Activated CD8-positive, alpha-beta memory T cell treated with anti-CD3 and anti-CD28 coated beads, Interleukin-2, amount 10 ng/mL, durations not matched to agents 7 days and 5 days (primary cell): ENCODE measurements around the gene EPS8L3. TPM values are rescaled to one million over a fixed set of nuclear protein-coding genes. Genes with fewer than 3 reads are reported as not detected.

Source experiments
- ATAC-seq: fragments of 150-1000 bp; cut with Tn5 transposase; one replicate; pipeline ENCODE4 v1.10.0; 2021; ENCODE audit warnings: moderate library complexity
- CTCF ChIA-PET: fragments of 350-600 bp; sonication (Branson Sonifier 250); formaldehyde crosslinking; loops from one replicate; lab custom pipeline; 2021; ENCODE audit warnings: antibody characterized with exemption; lab: Charles Lee
- DNase-seq: peaks from one replicate; pipeline ENCODE4 v3.0.0-alpha.2; 2020
- H3K27ac Mint-ChIP-seq: one replicate; pipeline ENCODE4 v1.8.0; 2021; ENCODE audit warnings: mild to moderate bottlenecking, mixed read lengths
- H3K27me3 Mint-ChIP-seq: one replicate; pipeline ENCODE4 v1.8.0; 2021; ENCODE audit warnings: mixed read lengths
- H3K36me3 Mint-ChIP-seq: one replicate; pipeline ENCODE4 v1.8.0; 2021; ENCODE audit warnings: mild to moderate bottlenecking, mixed read lengths
- H3K4me1 Mint-ChIP-seq: one replicate; pipeline ENCODE4 v1.8.0; 2021; ENCODE audit warnings: mixed read lengths
- H3K4me3 Mint-ChIP-seq: one replicate; pipeline ENCODE4 v1.8.0; 2021; ENCODE audit warnings: mild to moderate bottlenecking, moderate library complexity, mixed read lengths
- H3K9me3 Mint-ChIP-seq: one replicate; pipeline ENCODE4 v1.8.0; 2022; ENCODE audit warnings: low read depth, mixed read lengths
- total RNA-seq, 2 experiments: library from RNA; stranded (reverse); gene quantifications; one replicate each; pipeline ENCODE4 v1.2.3, GENCODE V29; 2021

Gene EPS8L3
- total RNA-seq, 2 experiments from 2014 or later = not detected

DNA sequence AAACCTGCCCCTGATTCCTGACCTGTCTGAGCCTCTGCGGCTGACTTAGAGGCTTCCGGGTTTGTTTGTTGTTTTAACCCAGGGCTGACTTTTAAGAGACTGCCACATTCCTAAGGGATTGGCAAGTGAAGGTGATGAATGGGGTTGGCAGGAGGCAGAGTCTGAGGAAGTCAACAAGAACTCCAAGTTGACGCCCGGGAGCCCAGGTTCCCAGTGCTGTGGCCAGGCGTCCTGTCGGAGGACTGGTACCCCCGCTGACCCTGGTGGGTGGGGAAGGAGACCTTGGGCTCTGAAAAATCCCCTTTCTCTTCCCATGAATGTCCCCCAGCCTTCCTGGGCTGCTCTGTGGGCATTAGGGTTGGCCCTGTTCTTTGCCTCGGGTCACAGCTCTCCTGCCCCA, 19.7 kb upstream of the EPS8L3 start:
- no peak for ATAC-seq
- Mint-ChIP-seq H3K36me3 (peaks cover 14% of the 10 kb centered on the region), H3K27me3 (no peaks in the 10 kb centered on the region), H3K4me1 (peaks cover 28% of the 10 kb centered on the region), H3K27ac (no peak overlapping the region), H3K4me3 (no peak overlapping the region), H3K9me3 (peaks cover 9% of the 10 kb centered on the region)
- DNase-seq = no peak
- CTCF ChIA-PET = interaction anchor here (0.8 to 24.4 kb wide), 4 partner anchors 7 to 199 kb away, joined by 3 to 790 read pairs (median 68); partner anchors contain the start of gene AHCYL1

DNA sequence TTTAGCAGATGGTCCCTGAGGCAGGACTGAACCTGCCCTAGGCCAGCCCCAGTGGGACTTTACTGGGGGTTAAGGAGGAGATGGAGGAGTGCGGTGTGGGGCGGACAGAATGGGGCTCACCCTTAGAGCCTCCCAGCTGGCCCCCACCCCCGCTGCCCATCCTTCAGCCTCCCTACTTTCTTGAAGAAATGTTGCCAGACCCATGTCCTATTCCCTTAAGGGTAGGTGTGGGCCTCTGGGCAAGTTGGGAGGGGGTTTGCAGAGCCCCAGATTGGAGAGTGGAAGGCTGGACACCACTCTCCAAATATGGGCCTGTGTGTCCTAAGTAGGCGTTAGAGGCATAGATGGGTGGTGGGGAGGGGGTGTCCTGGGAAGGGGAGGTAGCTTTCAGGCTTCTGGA, 19.2 kb upstream of the EPS8L3 start:
- CTCF ChIA-PET = interaction anchor here (10.0 to 24.4 kb wide), 2 partner anchors 7 to 199 kb away, joined by 132 to 790 read pairs; partner anchors contain the start of gene AHCYL1
- ATAC-seq (no peak), DNase-seq (no peak)
- Mint-ChIP-seq H3K4me3 (no peak overlapping the region), H3K27me3 (no peaks in the 10 kb centered on the region), H3K27ac (no peak overlapping the region), H3K9me3 (peaks cover 9% of the 10 kb centered on the region), H3K4me1 (peaks cover 23% of the 10 kb centered on the region), H3K36me3 (peaks cover 14% of the 10 kb centered on the region)

DNA sequence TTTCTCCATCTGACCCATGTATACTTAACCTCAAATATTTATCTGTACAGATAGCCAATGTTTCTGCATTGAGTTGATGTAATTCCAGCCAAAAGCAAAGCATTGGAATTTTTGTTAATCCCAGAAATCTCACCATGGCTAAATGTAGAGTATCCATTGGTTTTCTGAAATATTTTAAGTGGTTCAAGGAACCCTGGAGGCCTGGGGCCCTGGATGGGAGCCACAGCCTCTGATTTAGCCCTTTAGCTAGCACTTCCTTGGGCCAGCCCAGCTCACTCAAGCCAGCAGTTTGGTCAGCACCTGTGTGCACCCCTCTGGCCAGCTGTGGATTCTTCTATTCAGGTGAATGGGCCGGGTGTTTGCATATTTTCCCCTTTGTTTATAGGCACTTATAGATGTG, 18.8 kb upstream of the EPS8L3 start:
- DNase-seq (no peak), ATAC-seq (no peak)
- Mint-ChIP-seq H3K4me1 (peaks cover 22% of the 10 kb centered on the region), H3K4me3 (no peak overlapping the region), H3K9me3 (peaks cover 9% of the 10 kb centered on the region), H3K27ac (no peak overlapping the region), H3K36me3 (peaks cover 14% of the 10 kb centered on the region), H3K27me3 (no peaks in the 10 kb centered on the region)
- CTCF ChIA-PET = interaction anchor here (1.1 to 24.4 kb wide), 3 partner anchors 8 to 200 kb away, joined by 3 to 790 read pairs (median 9); partner anchors contain the start of gene AHCYL1

DNA sequence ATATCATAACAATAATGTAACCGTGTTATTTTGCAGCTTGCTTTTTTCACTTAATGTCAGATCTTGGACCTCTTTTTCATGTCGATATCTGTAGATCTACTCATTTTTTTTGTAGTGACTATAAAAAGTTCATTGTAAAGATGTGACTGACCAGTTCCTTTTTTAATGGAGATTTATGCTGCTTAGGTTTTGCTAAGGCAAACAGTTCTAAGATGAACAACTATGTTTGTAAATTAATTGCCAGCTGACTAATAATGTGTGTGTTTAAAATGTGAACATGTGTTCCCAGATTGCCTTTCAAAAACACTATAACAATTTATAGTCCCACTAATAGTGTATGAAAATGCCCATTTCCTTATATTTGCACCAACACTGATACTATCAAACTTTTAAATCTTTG, 18.1 kb upstream of the EPS8L3 start:
- H3K27me3 Mint-ChIP-seq = no peaks in the 10 kb centered on the region
- H3K36me3 Mint-ChIP-seq = peaks cover 14% of the 10 kb centered on the region
- ATAC-seq = no peak

DNA sequence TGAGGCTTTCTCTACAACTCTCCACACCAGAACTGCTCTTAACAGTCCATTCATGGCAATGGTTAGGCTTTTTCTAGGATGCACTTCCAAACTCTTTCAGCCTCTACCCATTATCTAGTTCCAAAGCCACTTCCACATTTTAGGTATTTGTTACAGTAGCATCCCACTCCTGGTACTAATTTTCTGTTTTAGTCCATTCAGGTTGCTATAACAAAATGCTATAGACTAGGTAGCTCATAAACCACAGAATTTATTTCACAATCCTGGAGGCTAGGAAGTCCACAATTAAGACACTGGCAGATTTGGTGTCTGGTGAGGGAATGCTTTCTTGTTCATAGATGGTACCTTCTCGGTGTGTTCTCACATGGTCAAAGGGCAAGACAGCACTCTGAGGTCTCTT, 17.3 kb upstream of the EPS8L3 start:
- no peak overlapping the region for H3K4me3 Mint-ChIP-seq
- ATAC-seq (no peak), DNase-seq (no peak)
- H3K4me1 Mint-ChIP-seq = peaks cover 10% of the 10 kb centered on the region
- no peaks in the 10 kb centered on the region for H3K27me3 Mint-ChIP-seq
- no peak overlapping the region for H3K27ac Mint-ChIP-seq
- CTCF ChIA-PET = interaction anchor here (0.8 to 24.4 kb wide), 7 partner anchors 7 to 201 kb away, joined by 3 to 790 read pairs (median 5); partner anchors contain the start of gene AHCYL1
- peaks cover 14% of the 10 kb centered on the region for H3K36me3 Mint-ChIP-seq
- H3K9me3 Mint-ChIP-seq = peaks cover 9% of the 10 kb centered on the region

More for the DNA sequence above, 18.1 kb upstream of the EPS8L3 start:
- H3K4me1 Mint-ChIP-seq = peaks cover 18% of the 10 kb centered on the region
- DNase-seq = no peak
- H3K9me3 Mint-ChIP-seq = peaks cover 9% of the 10 kb centered on the region
- CTCF ChIA-PET = interaction anchor here (0.8 to 24.4 kb wide), 7 partner anchors 9 to 200 kb away, joined by 3 to 790 read pairs (median 3); partner anchors contain the start of gene AHCYL1
- no peak overlapping the region for H3K27ac Mint-ChIP-seq
- no peak overlapping the region for H3K4me3 Mint-ChIP-seq

DNA sequence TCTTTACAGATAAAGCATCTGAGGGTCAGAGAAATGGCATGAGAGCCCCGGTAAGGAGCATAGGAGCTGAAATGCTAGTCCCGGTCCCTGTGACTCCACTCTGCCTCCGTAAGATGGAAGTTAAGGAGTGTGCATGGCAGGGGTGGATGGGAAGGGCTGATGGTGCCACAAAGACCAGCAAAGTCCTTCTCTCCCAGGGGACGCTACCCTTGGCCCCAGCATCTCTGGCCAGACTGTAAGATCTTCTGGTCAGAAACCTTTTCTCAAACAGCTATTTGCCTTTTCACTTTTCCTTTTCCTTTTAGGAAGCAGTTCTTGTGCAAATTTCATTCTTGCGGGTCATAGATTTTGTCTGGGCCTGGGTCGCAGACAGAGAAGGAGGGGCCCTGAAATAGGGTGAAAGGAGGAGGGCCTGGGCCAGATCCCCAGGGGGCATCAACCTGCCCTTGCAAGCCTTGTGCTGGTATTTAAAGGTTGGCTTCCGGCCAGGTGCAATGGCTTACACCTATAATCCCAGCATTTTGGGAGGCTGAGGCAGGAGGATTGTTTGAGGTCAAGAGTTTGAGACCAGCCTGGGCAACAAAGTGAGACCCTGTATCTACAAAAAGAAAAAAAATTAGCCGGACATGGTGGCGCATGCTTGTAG, 14.4 kb upstream of the EPS8L3 start:
- H3K27ac Mint-ChIP-seq = no peak overlapping the region
- peaks cover 3% of the 10 kb centered on the region for H3K27me3 Mint-ChIP-seq
- peaks cover 9% of the 10 kb centered on the region for H3K9me3 Mint-ChIP-seq
- H3K4me1 Mint-ChIP-seq = peaks cover 5% of the 10 kb centered on the region
- CTCF ChIA-PET = interaction anchor here (0.8 to 24.4 kb wide), 16 partner anchors 10 to 233 kb away, joined by 3 to 790 read pairs (median 10); partner anchors contain the start of genes AHCYL1 and GNAI3
- peaks cover 14% of the 10 kb centered on the region for H3K36me3 Mint-ChIP-seq
- no peak for ATAC-seq
- no peak overlapping the region for H3K4me3 Mint-ChIP-seq
- DNase-seq = no peak

DNA sequence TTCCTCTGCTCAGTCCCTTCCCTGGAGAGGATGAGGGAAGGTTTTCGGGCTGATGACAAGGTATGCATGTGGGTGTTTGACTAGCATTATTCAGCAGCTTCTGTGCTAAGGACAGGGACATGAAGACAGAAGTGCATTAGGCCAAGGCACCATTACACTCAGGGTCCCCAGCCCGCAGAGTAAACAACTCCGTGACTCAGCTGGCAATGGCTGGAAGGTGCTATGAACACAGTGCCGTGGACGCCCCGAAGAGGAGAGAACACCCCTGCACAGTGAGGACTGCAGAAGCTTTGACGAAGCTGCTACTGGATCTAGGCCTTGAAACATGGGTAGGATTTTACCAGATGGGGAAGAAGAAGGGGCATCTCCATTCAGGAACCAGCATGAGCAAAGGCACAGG, 13.7 kb upstream of the EPS8L3 start:
- H3K27ac Mint-ChIP-seq = peak overlapping the region; percentile 57
- H3K4me3 Mint-ChIP-seq = no peak overlapping the region
- no peak for ATAC-seq
- CTCF ChIA-PET = interaction anchor here (0.6 to 24.4 kb wide), 55 partner anchors 11 to 254 kb away, joined by 3 to 790 read pairs (median 4); partner anchors contain the start of genes AHCYL1, CSF1 and GNAI3
- no peak for DNase-seq
- peaks cover 9% of the 10 kb centered on the region for H3K9me3 Mint-ChIP-seq
- H3K27me3 Mint-ChIP-seq = peaks cover 3% of the 10 kb centered on the region
- H3K36me3 Mint-ChIP-seq = peaks cover 14% of the 10 kb centered on the region
- peaks cover 5% of the 10 kb centered on the region for H3K4me1 Mint-ChIP-seq

DNA sequence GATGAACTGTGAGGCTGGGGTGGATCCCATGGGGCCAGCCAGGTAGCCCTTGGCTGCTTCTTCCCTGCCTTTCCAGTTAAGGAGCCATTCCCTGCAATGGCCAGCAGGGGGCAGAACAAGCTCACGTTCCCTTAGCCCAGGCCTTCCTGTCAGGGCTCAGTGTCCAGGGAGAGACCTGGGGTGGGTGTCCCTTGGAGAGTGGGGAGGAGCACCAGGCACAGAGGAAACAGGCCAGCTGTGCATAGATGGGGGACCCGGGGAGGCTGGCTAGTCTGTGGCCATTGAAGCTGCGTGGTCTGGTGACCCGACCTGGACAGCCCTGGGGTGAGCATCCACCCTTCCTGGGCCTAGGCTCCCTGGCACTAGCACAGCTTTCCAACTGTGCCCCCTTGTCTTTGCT, 13.2 kb upstream of the EPS8L3 start:
- peak; percentile 84 for ATAC-seq
- Mint-ChIP-seq H3K4me1 (peaks cover 8% of the 10 kb centered on the region), H3K27ac (peak overlapping the region; percentile 67), H3K36me3 (peaks cover 12% of the 10 kb centered on the region), H3K4me3 (no peak overlapping the region), H3K27me3 (peaks cover 3% of the 10 kb centered on the region), H3K9me3 (peaks cover 7% of the 10 kb centered on the region)
- CTCF ChIA-PET = interaction anchor here (0.6 to 24.4 kb wide), 58 partner anchors 11 to 290 kb away, joined by 3 to 790 read pairs (median 4); partner anchors contain the start of genes AHCYL1, CSF1 and GNAI3
- DNase-seq = peak; percentile 88

DNA sequence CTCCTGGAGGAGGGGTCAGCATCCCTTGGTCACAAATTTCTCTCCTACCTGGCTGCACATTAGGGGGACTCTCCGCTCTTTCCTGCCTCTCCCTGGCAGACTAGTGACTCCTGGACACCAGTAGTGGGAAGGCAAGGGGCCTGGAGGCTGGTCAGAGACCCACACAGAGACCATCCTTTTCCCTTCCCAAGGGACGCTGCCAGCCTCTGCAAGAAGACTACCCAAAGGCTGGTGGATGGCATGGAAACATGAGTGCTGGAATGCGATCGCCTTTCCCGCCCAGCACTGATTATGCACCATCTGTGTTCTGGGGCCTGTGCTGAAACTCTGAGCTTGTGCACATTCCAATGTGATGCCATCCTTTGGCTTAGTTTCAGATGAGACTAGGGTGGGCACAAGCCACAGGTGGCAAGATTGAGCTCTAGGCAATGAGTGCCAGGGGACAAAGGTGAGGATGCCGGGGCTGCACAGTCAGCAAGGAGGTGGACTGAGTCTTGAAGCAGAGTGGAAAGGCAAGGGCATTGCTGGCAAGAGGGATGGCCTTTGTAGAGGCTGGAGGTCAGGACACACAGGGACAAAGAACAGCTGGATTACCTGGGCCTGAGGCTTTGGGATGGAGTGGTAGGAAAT, 12.6 kb upstream of the EPS8L3 start:
- DNase-seq (no peak), ATAC-seq (no peak)
- peaks cover 12% of the 10 kb centered on the region for H3K36me3 Mint-ChIP-seq
- no peak overlapping the region for H3K4me3 Mint-ChIP-seq
- H3K9me3 Mint-ChIP-seq = peaks cover 7% of the 10 kb centered on the region
- peak overlapping the region; percentile 30 for H3K27ac Mint-ChIP-seq
- peaks cover 8% of the 10 kb centered on the region for H3K4me1 Mint-ChIP-seq
- peaks cover 3% of the 10 kb centered on the region for H3K27me3 Mint-ChIP-seq
- CTCF ChIA-PET = interaction anchor here (0.8 to 24.4 kb wide), 51 partner anchors 11 to 290 kb away, joined by 3 to 790 read pairs (median 5); partner anchors contain the start of genes AHCYL1, CSF1 and GNAI3

DNA sequence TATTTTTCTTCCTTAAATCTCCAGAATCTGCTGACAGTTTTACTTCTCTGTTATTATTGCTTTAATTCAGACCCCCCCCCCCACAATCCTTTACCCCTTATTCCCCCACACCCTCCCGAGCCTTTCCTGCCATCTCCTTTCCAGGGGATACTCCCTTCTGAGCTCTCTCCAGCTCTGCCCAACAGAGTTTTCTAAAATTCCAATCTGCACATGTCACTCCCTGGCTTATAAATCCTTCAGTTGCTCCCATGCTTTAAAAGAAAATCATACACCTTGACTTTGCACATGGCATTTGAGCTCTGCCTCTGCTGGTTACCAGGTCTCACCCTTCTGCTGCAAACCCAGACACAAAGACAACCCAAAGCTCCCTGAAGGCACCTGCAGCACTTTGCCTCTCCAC, 11.7 kb upstream of the EPS8L3 start:
- Mint-ChIP-seq H3K27ac (no peak overlapping the region), H3K4me1 (peaks cover 8% of the 10 kb centered on the region), H3K27me3 (peaks cover 3% of the 10 kb centered on the region), H3K36me3 (peaks cover 5% of the 10 kb centered on the region), H3K4me3 (no peak overlapping the region), H3K9me3 (peaks cover 2% of the 10 kb centered on the region)
- no peak for ATAC-seq
- no peak for DNase-seq
- CTCF ChIA-PET = interaction anchor here (1.1 to 24.4 kb wide), 17 partner anchors 13 to 255 kb away, joined by 3 to 790 read pairs (median 11); partner anchors contain the start of genes AHCYL1 and GNAI3

DNA sequence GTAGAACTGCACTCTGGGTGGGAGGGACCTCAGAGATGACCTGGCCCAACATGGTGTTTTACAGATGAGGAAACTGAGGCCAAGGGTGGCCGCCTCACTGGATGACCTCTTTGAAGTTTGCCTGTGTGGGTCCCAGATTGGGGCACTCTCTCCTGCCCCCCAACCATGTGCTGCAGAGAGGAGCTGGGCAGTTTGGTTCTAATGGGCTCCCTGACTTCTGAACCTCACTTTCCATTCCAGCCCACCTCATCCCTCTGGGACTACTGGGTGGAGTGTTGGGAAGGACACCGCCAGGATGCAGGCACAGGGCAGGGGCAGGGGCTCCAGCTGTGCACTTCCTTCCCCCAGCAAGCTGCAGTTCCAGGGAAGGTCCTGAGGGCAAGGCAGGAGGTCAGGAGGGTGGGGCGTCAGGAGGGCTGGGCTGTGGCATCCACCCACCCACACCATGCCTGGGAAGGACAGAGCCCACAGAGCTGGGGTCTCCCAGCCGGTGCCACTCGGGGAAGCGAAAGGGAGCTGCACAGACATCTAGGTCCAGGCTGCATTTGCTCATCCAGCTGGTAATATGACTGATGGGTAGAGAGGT, 10.3 kb upstream of the EPS8L3 start:
- no peak overlapping the region for H3K4me3 Mint-ChIP-seq
- CTCF ChIA-PET = interaction anchor here (0.6 to 24.4 kb wide), 26 partner anchors 14 to 268 kb away, joined by 3 to 790 read pairs (median 5); partner anchors contain the start of genes AHCYL1, GNAI3 and GSTM4
- H3K27me3 Mint-ChIP-seq = peaks cover 3% of the 10 kb centered on the region
- ATAC-seq (no peak), DNase-seq (no peak)
- H3K9me3 Mint-ChIP-seq = no peaks in the 10 kb centered on the region
- peaks cover 8% of the 10 kb centered on the region for H3K4me1 Mint-ChIP-seq
- no peaks in the 10 kb centered on the region for H3K36me3 Mint-ChIP-seq
- H3K27ac Mint-ChIP-seq = no peak overlapping the region

DNA sequence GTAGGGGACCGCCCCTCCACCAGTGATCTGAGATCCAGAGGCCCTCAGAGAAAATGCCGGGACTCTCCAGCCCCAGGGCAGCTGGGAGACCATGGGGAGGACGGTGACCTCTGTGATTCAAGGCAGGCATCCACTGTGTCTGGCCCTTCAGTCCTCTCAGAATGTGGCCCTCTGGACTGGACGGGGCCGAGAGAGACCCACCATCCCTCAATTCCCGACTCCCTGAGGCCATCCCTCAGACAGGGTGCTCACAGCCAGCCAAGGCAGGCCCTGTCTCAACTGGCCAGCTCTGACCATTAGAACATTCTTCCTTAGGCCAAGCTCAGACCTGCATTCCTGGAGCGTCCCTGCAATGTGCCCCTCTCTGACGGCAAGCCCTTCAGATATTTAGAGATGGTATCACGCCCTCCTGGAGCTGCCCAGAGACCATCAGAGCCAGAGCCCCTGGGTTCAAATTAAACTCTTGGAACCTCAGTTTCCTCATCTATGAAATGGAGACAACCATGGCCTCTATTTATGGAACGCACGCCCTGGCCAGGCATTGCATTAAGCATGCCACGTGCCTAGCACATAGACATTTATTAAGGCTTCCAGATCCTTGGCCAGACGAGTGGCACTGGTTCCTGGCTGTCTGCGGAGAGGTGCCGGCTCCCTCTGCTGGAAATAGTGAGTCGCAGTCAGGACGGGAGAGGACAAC, 9.6 kb upstream of the EPS8L3 start:
- H3K4me3 Mint-ChIP-seq = no peak overlapping the region
- peak; percentile 88 for ATAC-seq
- H3K4me1 Mint-ChIP-seq = peaks cover 8% of the 10 kb centered on the region
- H3K9me3 Mint-ChIP-seq = no peaks in the 10 kb centered on the region
- DNase-seq = peak; percentile 87
- H3K27me3 Mint-ChIP-seq = peaks cover 3% of the 10 kb centered on the region
- H3K27ac Mint-ChIP-seq = no peak overlapping the region
- no peaks in the 10 kb centered on the region for H3K36me3 Mint-ChIP-seq
- CTCF ChIA-PET = interaction anchor here (0.8 to 24.4 kb wide), 17 partner anchors 13 to 267 kb away, joined by 3 to 790 read pairs (median 8); partner anchors contain the start of genes AHCYL1, GNAI3 and GSTM4
